ENCODE measurements around the gene ZNF618.

DNA sequence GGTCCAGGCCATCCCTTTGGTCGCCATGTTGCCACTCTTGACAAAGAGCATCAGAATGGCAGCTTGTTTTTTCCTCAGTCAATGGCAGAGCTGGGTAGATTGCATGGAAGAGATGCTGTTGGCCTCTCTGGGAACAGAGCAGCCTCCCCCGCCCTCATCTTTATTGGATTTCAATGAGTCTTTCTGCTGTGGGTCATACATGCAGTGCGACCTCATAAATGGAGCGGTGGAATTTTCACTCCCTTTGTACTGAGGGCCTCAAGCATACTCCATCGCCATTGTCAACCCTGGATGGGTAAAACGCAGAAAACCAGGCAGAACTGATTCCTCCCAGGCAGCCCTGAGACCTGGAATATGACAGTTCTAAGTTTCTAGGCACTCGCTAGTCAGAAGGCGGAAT lies 71.8 kb downstream of the ZNF618 start:
- TF ChIP-seq CTCF (conservative IDR thresholded peaks at IDR 0.05; ENCODE audit: low read length) (no peak), EZH2phosphoT487 (IDR thresholded peaks at IDR 0.05; ENCODE audit: borderline replicate concordance) (no peak)
